K562 (cell line): ENCODE results near the gene VSIG10L2.

ENCODE experiments used
- ARHGAP35 ChIP-seq: fragments of 450-650 bp; IDR thresholded peaks from 2 replicates; pipeline ENCODE4 v1.6.1; 2018; ENCODE audit not compliant: partially characterized antibody
- POU5F1 ChIP-seq: fragments of 150-350 bp; IDR thresholded peaks from 2 replicates; pipeline ENCODE4 v1.6.1; 2014; ENCODE audit warnings: borderline replicate concordance, low read length, low read depth, mild to moderate bottlenecking; ENCODE audit not compliant: partially characterized antibody
- RBM25 ChIP-seq: fragments of 200-400 bp; formaldehyde crosslinking; IDR thresholded peaks from 2 replicates; pipeline ENCODE4 v1.6.1; 2018; ENCODE audit warnings: low read length, low read depth, moderate library complexity; ENCODE audit not compliant: severe bottlenecking
- TF ChIP-seq, protein P1 (sequence below): sonication (generic); formaldehyde crosslinking; IDR thresholded peaks from 2 replicates; pipeline ENCODE4 v1.9.0; 2022; ENCODE audit warnings: mild to moderate bottlenecking, missing genetic modification reagents
- TF ChIP-seq, protein P2 (sequence below): sonication (generic); formaldehyde crosslinking; IDR thresholded peaks from 2 replicates; pipeline ENCODE4 v1.5.0; 2020; ENCODE audit warnings: missing genetic modification reagents
- TF ChIP-seq, protein P3 (sequence below): fragments of 150-350 bp; conservative IDR thresholded peaks from 2 replicates; pipeline ENCODE4 v1.6.1; 2014; ENCODE audit warnings: low read length
- TF ChIP-seq, protein P4 (sequence below), 3 experiments: IDR thresholded peaks in 2 of 3; conservative IDR thresholded peaks in 1 of 3; 2 replicates each; pipeline ENCODE4 v1.5.1; 2011 to 2012; ENCODE audit warnings: low read length in 3 of 3, mild to moderate bottlenecking in 3 of 3, control low read depth in 2 of 3, improper control_type of control experiment in 1 of 3, inconsistent platforms in 1 of 3, low read depth in 1 of 3, mixed read lengths in 1 of 3, moderate library complexity in 1 of 3; ENCODE audit not compliant: insufficient read depth in 2 of 3

- TF ChIP-seq, protein P1, sequence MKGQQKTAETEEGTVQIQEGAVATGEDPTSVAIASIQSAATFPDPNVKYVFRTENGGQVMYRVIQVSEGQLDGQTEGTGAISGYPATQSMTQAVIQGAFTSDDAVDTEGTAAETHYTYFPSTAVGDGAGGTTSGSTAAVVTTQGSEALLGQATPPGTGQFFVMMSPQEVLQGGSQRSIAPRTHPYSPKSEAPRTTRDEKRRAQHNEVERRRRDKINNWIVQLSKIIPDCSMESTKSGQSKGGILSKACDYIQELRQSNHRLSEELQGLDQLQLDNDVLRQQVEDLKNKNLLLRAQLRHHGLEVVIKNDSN (CRISPR knock-in tag), result no peak
- TF ChIP-seq RBM25, result no peak
- TF ChIP-seq, protein P2, sequence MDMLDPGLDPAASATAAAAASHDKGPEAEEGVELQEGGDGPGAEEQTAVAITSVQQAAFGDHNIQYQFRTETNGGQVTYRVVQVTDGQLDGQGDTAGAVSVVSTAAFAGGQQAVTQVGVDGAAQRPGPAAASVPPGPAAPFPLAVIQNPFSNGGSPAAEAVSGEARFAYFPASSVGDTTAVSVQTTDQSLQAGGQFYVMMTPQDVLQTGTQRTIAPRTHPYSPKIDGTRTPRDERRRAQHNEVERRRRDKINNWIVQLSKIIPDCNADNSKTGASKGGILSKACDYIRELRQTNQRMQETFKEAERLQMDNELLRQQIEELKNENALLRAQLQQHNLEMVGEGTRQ (CRISPR knock-in tag), result no peak
- no peak for TF ChIP-seq ARHGAP35
- TF ChIP-seq, protein P3, sequence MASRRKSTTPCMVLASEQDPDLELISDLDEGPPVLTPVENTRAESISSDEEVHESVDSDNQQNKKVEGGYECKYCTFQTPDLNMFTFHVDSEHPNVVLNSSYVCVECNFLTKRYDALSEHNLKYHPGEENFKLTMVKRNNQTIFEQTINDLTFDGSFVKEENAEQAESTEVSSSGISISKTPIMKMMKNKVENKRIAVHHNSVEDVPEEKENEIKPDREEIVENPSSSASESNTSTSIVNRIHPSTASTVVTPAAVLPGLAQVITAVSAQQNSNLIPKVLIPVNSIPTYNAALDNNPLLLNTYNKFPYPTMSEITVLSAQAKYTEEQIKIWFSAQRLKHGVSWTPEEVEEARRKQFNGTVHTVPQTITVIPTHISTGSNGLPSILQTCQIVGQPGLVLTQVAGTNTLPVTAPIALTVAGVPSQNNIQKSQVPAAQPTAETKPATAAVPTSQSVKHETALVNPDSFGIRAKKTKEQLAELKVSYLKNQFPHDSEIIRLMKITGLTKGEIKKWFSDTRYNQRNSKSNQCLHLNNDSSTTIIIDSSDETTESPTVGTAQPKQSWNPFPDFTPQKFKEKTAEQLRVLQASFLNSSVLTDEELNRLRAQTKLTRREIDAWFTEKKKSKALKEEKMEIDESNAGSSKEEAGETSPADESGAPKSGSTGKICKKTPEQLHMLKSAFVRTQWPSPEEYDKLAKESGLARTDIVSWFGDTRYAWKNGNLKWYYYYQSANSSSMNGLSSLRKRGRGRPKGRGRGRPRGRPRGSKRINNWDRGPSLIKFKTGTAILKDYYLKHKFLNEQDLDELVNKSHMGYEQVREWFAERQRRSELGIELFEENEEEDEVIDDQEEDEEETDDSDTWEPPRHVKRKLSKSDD, result no peak
- no peak for TF ChIP-seq POU5F1
- TF ChIP-seq, protein P4, sequence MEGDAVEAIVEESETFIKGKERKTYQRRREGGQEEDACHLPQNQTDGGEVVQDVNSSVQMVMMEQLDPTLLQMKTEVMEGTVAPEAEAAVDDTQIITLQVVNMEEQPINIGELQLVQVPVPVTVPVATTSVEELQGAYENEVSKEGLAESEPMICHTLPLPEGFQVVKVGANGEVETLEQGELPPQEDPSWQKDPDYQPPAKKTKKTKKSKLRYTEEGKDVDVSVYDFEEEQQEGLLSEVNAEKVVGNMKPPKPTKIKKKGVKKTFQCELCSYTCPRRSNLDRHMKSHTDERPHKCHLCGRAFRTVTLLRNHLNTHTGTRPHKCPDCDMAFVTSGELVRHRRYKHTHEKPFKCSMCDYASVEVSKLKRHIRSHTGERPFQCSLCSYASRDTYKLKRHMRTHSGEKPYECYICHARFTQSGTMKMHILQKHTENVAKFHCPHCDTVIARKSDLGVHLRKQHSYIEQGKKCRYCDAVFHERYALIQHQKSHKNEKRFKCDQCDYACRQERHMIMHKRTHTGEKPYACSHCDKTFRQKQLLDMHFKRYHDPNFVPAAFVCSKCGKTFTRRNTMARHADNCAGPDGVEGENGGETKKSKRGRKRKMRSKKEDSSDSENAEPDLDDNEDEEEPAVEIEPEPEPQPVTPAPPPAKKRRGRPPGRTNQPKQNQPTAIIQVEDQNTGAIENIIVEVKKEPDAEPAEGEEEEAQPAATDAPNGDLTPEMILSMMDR (IDR thresholded peaks at IDR 0.05 in 2 of 3, conservative IDR thresholded peaks at IDR 0.05 in 1 of 3; ENCODE audit: insufficient read depth in 2 of 3, low read depth in 1 of 3, low read length in 3 of 3), result no peak
Measured at GRCh38 chr11:125954945-125955640, 9.2 kb downstream of the VSIG10L2 start.
